Fibroblast of lung (primary cell): ENCODE results near the gene GPAT3.

Experiments
- CTCF ChIP-seq, 2 donors: IDR thresholded peaks in 1 of 2; conservative IDR thresholded peaks in 1 of 2; 1 replicate in 1 of 2; 2 replicates in 1 of 2; pipeline ENCODE4 v1.5.1; 2011 to 2012; ENCODE audit warnings: low read length in 2 of 2, control low read depth in 1 of 2, inconsistent platforms in 1 of 2, low read depth in 1 of 2, mild to moderate bottlenecking in 1 of 2
- EZH2 ChIP-seq: IDR thresholded peaks from 2 replicates; pipeline ENCODE4 v1.5.1; 2012; ENCODE audit warnings: low read length, control low read depth, mild to moderate bottlenecking; ENCODE audit errors: missing control alignments

- TF ChIP-seq CTCF (conservative IDR thresholded peaks at IDR 0.05 in 1 of 2, IDR thresholded peaks at IDR 0.05 in 1 of 2; ENCODE audit: low read depth in 1 of 2, low read length in 2 of 2) (no peak), EZH2 (no peak)
Measured at GRCh38 chr4:83629945-83630721, 94.2 kb downstream of the GPAT3 start.
